ENCODE data around the gene SLC28A1. TPM values are rescaled to one million over a fixed set of nuclear protein-coding genes. Genes with fewer than 3 reads are reported as not detected.
"Not testable (repeated sequence)": the region's sequence is repeated elsewhere in the genome, so short reads cannot be mapped to it uniquely, and the experiment has no call there.

The SLC28A1 gene
- total RNA-seq, 1 donor from 2014 or later: 64.6 TPM

DNA sequence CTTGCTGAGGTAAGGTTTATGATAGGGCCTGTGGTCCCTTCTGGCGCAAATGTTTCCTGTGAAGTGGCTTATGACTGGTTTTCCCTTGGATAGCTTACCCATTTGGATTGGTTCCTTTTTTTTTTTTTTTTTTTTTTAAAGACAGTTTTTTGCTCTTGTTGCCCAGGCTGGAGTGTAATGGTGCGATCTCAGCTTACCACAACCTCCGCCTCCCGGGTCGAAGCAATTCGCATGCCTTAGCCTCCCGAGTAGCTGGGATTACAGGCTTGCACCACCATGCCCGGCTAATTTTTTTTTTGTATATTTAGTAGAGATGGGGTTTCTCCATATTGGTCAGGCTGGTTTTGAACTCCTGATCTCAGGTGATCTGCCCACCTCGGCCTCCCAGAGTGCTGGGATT lies 102.9 kb downstream of the SLC28A1 start:
- DNase-seq (ENCODE audit: low spot score); ATAC-seq: not testable (repeated sequence)

DNA sequence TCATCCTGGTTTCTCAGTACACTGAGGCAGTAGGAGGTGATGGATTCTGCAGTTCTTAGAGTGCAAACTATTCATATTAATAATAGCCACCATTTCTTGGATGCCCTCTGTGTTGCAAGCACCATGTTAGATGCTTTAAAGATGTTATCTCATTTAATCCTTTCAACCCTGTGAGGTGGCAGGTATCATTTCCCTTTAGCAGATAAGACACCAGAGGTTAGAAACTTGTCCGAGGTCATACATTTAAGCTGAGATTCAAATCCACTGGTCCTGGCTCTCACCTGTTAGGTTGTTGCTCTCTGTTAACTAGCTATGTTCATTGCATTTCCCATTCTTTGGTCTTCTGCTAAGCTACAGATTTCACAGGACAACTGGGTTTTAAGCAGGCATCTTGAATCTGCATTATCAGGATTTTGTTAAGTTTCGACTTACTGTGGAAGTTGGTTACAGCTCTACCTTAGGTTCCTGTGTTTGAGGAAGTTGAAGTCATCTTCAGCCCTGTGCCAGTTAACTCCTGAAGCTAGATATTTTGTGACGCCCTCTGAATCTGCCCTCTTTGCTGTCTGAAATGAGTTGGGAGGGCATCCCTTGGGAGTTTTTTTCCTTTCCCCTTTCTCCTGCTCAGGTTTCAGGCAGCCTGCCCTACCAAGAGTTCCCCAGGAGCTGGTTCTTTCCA lies 103.6 kb downstream of the SLC28A1 start:
- no peak for ATAC-seq
- DNase-seq (ENCODE audit: low spot score): no peak

DNA sequence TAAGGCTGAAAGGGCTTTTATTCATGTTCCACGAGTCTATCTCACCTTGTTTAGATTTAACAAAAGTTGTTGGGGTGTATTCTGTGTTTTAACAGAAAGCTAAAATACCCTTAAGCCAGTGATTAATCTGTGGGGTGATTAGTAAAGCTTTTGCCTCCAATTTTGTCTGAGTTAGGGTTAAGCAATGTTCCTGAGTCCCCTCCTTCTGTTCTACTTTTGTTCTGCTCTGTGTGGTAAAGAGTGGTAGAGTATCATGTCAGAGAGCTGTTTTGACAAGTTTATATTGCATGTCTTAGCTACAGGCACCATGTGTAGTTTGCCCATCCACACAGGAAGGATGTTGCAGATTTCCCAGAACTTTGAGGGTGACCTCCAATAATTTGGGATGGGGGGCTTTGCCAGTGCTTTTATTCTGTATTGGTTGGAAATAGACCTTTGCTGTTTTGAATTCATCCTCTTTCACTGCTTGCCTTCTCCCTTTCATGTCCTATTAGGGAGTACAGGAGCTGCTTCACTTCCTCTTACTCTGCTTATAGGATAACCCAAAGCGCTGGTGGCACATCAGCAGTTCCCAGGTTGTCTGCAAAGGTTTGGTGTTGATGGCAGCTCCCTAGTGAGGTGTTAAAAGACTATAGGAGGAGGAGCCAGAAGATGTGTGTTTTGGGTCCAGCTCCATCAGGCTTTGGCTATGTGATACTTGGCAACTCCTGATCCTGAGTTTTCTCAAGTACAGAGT lies 104.6 kb downstream of the SLC28A1 start:
- DNase-seq (ENCODE audit: low spot score) (no peak), ATAC-seq (no peak)

DNA sequence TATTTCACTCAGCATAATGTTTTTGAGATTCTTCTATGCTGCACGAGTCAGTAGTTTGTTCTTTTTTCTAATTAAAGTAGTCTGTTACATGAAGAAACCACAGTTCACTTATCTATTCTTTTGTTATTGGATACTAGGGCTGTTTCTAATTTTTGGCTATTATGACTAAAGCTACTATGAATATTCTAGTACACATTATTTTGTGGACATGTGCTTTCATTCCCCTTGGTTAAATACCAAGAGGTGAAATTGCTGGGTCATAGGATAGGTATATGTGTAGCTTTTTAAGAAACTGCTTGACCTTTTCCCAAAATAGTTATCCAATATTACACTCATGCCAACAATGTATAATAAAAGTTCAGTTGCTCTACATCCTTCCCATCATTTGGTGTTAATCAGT lies 106.0 kb downstream of the SLC28A1 start:
- ATAC-seq (no peak), DNase-seq (ENCODE audit: low spot score) (no peak)

DNA sequence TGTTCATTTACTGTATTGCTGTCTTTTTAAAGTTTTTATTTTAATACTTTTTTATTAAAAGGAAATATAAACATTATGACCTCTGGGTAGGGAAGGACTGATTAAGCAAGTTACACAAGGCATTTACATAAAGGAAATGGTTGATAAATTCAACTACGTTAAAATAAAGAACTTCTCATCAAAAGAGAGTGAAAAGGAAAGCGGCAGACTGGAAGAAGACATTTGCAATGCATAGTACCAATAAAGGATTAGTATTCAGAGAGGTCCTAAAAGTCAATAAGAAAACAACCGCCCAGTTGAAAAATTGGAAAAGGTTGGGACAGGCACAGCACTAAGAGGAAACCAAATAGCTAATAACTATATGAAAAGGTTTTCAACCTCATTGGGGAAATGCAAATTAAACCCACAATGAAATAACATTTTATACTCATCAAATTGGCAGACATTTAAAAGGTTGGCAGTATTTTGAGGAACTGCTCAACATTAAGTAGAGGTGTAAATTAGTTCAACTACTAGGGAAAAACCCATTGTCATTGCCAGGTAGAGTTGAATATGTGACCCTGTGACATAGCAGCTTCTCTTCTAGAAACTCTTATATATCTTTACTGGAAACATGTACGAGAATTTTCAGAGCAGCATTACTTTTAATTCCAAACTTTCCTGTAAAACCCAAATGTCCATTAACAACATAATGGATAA lies 106.7 kb downstream of the SLC28A1 start:
- DNase-seq (ENCODE audit: low spot score): no peak
- no peak for ATAC-seq

DNA sequence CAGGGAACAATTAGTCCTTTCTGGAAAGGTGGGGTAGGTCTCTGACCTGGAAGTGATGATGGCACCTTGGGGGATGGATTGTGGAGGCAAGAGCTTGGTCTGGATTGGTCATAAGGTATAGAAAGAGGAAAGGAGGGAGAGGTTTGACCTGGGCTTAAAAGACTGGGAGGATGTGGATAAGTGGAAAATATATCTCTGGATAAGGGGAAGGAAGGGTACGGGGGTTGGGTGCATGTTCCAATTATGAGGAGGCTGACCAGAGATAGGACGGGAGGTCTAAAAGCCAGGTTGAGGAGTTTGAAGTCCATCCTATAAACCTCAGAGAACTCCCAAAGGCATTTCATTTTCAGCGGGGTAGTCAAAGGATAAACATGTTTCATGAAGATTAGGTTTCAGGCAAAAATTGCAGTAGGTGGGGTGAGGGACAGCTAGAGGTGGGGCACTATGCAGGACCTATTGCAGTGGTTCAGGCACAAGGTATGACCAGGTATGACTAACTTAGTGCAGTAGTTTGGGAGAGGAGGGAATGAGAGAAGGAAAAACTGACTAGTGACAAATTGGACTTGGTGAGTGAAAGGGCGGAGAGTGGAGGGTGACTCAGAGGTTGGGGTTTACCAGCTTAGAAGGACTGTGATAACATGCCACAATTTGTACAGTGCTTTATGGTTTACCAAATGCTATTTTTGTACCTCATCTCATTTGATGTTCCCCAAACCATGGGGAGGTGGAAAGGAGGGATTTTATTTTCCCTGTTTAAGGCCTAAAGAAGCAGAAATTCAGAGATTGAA lies 107.9 kb downstream of the SLC28A1 start:
- DNase-seq (ENCODE audit: low spot score) (no peak), ATAC-seq (peak; percentile 46)

Other genes starting within 250 kb of the SLC28A1 start
- gene WDR73, start 230.4 kb upstream of the SLC28A1 start, total RNA-seq: 9.5 TPM
- gene NMB, start 226.5 kb upstream of the SLC28A1 start, total RNA-seq: 0.58 TPM
- gene SEC11A, start 168.5 kb upstream of the SLC28A1 start, total RNA-seq: 59.0 TPM
- 14.5 TPM for gene ZNF592, start 136.1 kb upstream of the SLC28A1 start, total RNA-seq
- 2.7 TPM for gene ALPK3, start 67.3 kb upstream of the SLC28A1 start, total RNA-seq
- gene PDE8A, start 97.2 kb downstream of the SLC28A1 start, total RNA-seq: 33.1 TPM